Coronary artery (tissue), 2 donors: ENCODE measurements around the gene SLC3A2.
"Not testable (repeated sequence)": the region's sequence is repeated elsewhere in the genome, so short reads cannot be mapped to it uniquely, and the experiment has no call there.

ENCODE experiments used
- DNase-seq: peaks from one replicate; pipeline ENCODE4 v3.0.0-alpha.2; 2017; ENCODE audit warnings: low spot score
- H3K27ac ChIP-seq, 2 donors: fragments of 200-600 bp; sonication (generic); one replicate each; pipeline ENCODE4 v1.5.1; 2016 to 2019
- H3K4me3 ChIP-seq: fragments of 200-600 bp; sonication (generic); 2 replicates; pipeline ENCODE4 v1.5.1; 2016; ENCODE audit warnings: mild to moderate bottlenecking, moderate library complexity
- CTCF ChIP-seq: fragments of 200-600 bp; sonication (generic); IDR thresholded peaks from one replicate; pipeline ENCODE4 v1.5.1; 2019; ENCODE audit warnings: antibody characterized with exemption

The SLC3A2 gene

DNA sequence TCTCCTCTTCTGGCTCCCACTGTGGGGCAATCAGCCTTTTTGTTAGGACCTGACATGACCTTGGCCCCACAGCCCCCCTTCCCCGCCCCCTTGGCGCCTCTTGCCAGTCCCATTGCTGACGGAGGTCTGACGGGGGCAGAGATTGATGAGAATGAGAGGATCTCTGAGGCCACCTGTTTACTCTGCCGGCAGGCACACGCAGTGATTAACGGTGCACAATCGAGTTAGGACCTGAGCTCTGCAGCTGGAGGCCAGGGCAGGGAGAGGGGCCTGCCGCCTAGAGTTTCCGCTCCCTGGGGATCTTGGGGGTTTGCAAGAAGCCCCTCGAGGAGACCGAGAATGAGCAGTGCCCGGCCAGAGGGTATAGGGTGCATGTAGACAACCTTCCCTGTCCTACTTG is 47.3 kb downstream of the SLC3A2 start:
- no peak for TF ChIP-seq CTCF
- H3K27ac ChIP-seq, result no peak overlapping the region
- H3K4me3 ChIP-seq, result no peak overlapping the region
- DNase-seq, result no peak

DNA sequence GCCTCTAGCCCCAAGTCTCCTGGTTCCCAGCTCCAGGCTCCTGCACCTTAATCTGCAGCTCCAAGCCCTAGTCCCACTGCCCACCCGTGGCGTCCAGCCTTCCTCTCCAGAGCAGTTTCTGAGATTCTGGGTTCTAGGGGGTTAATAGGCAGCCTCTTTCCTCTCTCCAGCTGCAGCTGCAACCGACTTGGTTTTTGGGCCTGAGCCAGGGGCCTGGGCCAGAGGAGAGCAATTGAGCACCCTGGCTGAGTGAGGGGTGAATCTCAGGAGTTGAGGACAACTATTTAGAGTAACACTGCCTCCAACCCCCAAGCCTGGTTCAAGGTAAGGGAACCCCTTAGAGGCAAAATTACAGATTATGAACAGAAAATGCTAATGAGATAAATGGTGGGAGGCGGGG is 49.5 kb downstream of the SLC3A2 start:
- Histone ChIP-seq H3K4me3 (no peak overlapping the region), H3K27ac (no peak overlapping the region)
- TF ChIP-seq CTCF, result no peak
- no peak for DNase-seq

- DNase-seq, result no peak
- TF ChIP-seq CTCF, result no peak
- H3K27ac ChIP-seq, result no peak overlapping the region
- no peak overlapping the region for H3K4me3 ChIP-seq
Measured at GRCh38 chr11:62930666-62931065, 50.0 kb downstream of the SLC3A2 start.

DNA sequence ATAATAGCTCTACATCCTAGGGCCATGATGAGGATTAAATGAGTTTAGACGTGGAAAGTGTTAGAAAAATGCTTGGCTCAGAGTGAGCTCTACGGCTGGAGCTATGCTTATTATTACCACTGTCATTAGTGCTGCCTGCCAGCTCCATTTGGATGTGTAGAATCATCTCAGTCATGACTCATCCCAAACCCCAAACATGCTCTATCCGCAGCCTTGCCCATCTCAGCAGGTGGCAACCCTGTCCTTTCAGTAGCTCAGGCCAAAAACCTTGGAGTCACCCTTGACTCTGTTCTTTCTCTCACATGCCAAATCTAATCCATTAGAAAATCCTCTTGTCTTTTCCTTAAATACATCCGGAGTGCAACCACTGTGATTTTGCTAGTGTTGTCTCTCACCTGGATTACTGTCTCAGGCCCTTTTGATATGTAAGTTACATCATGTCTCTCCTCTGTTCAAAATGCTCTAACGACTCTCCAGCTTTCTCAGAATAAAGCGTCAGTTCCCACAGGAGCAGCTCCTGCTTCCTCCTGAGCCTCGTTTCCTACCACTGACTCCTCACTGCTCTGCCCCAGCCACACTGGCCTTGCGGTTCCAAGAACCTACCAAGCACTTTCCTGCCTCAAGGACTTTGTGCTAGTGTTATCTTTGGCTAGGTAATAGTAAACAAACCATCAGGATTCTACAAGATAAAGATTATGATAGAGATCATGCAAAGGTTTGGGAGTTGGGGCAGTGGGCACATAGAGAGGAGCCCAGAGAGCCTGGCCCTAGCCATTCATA is 51.0 kb downstream of the SLC3A2 start:
- no peak overlapping the region for H3K4me3 ChIP-seq
- TF ChIP-seq CTCF, result no peak
- H3K27ac ChIP-seq, result no peak overlapping the region
- no peak for DNase-seq

DNA sequence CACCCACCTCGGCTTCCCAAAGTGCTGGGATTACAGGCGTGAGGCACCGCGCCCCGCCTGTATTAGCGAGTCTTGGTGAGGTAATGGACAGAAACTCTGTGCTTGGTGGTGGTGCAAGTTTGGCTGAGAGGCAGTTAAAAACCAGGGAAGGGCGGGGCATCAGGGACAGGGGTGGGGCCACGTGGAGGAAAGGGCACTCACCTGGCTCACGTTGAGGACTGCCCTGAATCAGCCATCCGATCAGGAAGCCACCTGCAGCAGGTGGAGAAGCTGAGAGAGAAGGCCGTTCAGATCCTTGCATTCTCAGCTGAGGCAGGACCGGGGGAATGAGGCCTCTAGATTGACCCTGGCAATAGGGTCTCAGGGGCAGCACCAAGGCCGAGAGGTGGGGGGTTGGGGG is 52.6 kb downstream of the SLC3A2 start:
- Histone ChIP-seq H3K27ac (no peak overlapping the region), H3K4me3 (no peak overlapping the region)
- no peak for TF ChIP-seq CTCF
- no peak for DNase-seq

DNA sequence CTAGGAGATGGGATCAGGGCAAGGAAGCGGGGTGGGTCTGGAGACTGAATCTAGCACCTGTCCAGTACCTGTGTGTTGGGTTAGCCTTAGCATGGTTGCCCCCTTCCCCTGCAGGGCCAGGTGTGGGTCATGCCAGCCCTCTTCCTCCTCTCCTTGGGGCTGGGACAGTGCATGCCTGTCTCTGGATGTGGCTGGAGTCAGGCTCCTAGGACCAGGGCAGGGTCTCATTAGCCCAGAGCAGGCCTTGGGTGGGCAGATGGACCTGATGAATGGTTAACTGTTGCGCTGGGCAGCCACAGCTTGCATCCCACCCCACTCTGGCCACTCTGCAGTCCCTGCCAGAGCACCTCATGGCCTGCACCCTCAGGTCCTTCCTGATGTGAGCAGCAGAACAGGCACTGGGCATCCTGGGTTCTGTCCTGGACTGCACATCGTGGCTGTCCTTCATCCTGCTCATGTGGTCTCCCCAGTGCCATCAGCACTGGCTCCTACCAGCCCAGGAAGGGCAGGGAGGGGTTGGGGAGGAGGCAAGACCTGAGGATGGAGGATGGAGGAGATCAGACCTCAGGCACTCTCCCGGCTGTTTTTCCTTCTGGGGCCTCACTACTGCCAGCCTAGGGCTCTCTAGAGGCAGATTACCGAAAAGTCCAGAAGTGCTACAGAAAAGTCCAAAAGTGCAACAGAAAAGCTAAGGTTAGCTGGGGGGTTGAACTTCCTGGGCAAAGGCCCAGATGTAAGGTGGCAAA is 53.2 kb downstream of the SLC3A2 start:
- no peak for DNase-seq
- no peak overlapping the region for H3K27ac ChIP-seq
- H3K4me3 ChIP-seq, result no peak overlapping the region
- no peak for TF ChIP-seq CTCF

DNA sequence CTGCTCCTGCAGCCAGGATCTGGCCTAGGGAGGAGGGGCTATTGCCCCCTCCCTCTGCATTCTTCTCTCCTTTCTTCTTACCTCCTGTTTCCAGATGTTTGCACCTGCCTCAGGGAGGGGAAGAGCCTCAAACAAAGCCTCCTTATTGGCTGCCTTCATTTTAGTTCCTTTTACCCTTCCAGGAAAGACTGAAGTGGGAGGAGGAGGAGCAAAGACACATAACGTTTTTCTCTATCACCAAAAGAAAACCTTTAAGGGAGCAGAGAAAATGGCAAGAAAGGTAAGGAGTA is 53.7 kb downstream of the SLC3A2 start:
- H3K27ac ChIP-seq, result no peak overlapping the region
- H3K4me3 ChIP-seq, result no peak overlapping the region
- no peak for DNase-seq
- TF ChIP-seq CTCF, result no peak

- not testable (repeated sequence) for H3K27ac ChIP-seq, DNase-seq, H3K4me3 ChIP-seq
Measured at GRCh38 chr11:62937528-62937927, 56.8 kb downstream of the SLC3A2 start.
